ACC112 (cell line): ENCODE results near the gene TEDC1.

Source experiments
- H2AFZ ChIP-seq: fragments of 200-600 bp; sonication (generic); one replicate; pipeline ENCODE4 v1.6.0; 2017; ENCODE audit warnings: antibody characterized with exemption, low read length; ENCODE audit not compliant: unreplicated experiment
- H3K27ac ChIP-seq: fragments of 200-600 bp; sonication (generic); 2 replicates; pipeline ENCODE4 v1.5.1; 2014; ENCODE audit warnings: low read depth, mild to moderate bottlenecking, antibody characterized with exemption, low read length, moderate library complexity
- H3K27me3 ChIP-seq: fragments of 200-600 bp; sonication (generic); 2 replicates; pipeline ENCODE4 v1.6.1; 2014; ENCODE audit warnings: mild to moderate bottlenecking, antibody characterized with exemption, low read length, moderate library complexity, mixed read lengths; ENCODE audit not compliant: insufficient read depth
- H3K36me3 ChIP-seq: fragments of 200-600 bp; sonication (generic); 2 replicates; pipeline ENCODE4 v1.6.1; 2016; ENCODE audit warnings: mild to moderate bottlenecking, antibody characterized with exemption, low read length, moderate library complexity, mixed read lengths; ENCODE audit not compliant: insufficient read depth
- H3K4me1 ChIP-seq: fragments of 200-600 bp; sonication (generic); one replicate; pipeline ENCODE4 v1.6.1; 2016; ENCODE audit warnings: low read length, mixed read lengths; ENCODE audit not compliant: insufficient read depth, unreplicated experiment, control insufficient read depth
- H3K4me3 ChIP-seq: fragments of 200-600 bp; sonication (generic); 2 replicates; pipeline ENCODE4 v1.5.1; 2014; ENCODE audit warnings: mild to moderate bottlenecking, low read depth, low read length
- H3K79me2 ChIP-seq: fragments of 200-600 bp; sonication (generic); one replicate; pipeline ENCODE4 v1.6.0; 2016; ENCODE audit warnings: low read length; ENCODE audit not compliant: control insufficient read depth, unreplicated experiment, insufficient read depth

TEDC1 gene

DNA sequence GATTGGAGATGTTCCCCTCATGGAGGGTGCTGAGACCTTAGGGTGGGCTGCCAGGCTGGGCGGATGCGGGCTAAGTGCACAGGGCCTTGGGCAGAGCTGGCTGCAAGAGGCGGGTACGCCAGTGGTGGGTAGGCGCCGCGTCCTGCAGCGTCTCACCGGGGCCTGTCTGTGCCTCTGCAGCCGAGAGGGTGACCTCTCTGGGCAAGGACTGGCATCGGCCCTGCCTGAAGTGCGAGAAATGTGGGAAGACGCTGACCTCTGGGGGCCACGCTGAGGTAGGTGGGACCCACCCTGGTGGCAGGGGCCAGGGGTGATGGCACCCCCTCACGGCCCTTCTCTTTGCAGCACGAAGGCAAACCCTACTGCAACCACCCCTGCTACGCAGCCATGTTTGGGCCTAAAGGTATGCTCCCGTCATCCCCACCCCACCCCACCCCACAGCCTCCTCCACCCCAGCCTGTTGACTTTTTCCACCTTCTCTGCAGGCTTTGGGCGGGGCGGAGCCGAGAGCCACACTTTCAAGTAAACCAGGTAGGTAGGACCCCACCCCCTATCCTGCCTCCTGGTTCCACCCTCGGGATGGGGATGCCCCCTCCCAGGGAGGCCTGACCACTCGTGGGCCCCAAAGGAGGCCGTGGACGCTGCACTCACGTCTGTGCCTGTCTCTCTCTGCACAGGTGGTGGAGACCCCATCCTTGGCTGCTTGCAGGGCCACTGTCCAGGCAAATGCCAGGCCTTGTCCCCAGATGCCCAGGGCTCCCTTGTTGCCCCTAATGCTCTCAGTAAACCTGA lies 2.9 kb upstream of the TEDC1 start:
- Histone ChIP-seq H3K4me3 (peak overlapping the region; percentile 77), H3K27me3 (peaks cover 5% of the 10 kb centered on the region; the same call in 1 of the 2 replicates), H2AFZ (no peak overlapping the region), H3K27ac (no peak overlapping the region), H3K36me3 (no peaks in the 10 kb centered on the region), H3K4me1 (peaks cover 27% of the 10 kb centered on the region), H3K79me2 (peaks cover 3% of the 10 kb centered on the region)

DNA sequence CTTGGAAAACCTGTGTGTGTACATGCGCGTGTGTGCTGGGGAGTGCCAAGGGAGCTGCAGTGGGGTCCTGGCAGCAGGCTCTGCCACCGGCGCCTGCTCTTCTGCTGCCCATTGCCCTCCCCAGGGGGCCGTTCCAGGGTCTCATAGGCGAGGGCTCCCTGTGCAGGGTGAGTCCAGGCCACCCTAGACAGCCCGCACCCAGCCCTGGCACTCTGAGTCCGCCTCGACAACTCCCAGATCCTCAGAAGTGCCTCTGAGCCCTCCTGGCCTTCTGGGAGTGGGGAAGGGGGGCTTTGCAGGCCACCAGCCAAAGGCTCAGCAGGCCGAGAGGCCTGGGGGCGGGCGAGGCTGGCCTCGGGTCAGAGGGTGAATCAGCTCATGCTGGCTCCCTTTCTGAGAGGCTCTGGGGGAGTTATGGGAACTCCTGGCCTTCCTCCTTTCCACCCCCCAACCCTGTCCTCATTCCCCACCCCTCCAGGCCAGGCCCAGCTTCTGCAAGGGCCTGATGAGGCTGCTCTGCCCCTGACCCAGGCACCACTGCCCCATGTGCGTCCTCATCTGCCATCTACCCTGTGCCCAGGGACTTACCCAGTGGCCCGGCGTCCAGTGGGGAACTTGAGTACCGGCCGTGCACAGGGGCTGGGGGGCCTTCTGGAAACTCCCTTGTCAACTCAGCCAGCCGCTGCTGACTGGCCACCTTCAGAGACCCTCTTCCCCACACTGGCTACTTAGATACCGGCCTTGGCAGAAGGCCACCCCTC lies 2.1 kb upstream of the TEDC1 start:
- H3K27ac ChIP-seq = no peak overlapping the region

DNA sequence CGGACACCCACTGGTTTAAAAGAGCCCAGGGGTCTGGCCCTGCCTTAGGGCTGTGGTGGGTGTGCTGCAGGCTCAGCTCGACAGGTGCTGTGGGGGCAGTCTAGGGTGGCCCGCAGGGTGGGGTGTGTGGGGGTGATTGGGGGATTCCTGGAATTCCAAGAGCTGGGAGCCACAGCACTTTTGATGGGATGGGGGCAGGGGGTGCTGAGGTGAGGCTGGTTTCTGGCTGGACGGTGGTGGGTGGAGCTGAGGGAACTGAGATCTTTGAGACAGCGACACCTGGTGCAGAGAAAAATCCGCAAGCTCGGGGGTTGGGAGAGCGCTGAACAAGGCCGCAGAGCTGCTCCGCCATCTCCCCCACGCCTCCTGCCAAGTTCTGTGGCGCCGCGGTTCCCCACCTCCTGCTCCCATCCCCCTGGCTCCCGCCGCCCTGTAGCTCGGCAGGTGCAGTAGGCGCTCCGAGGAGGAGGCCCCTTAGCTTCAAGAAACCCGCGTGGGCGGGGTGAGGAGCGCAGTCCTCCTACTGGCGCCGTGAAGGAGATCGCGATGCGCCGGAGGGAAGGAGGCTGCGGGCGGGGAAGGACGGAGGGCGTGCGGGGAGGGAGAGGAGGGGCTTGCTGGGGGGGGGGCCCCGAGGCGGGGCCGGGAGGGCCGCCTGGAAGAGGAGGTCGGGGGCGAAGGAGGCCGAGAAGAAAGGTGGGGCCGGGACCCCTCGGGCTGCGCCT lies 1.3 kb upstream of the TEDC1 start:
- Histone ChIP-seq H3K4me1 (peaks cover 23% of the 10 kb centered on the region), H3K27ac (peak overlapping the region; percentile 77; the same call in 1 of the 2 replicates), H2AFZ (peak overlapping the region; percentile 83)

More for the DNA sequence above, 2.1 kb upstream of the TEDC1 start:
- H3K36me3 ChIP-seq = no peaks in the 10 kb centered on the region
- peaks cover 23% of the 10 kb centered on the region for H3K4me1 ChIP-seq
- H3K4me3 ChIP-seq = peak overlapping the region; percentile 84
- no peak overlapping the region for H2AFZ ChIP-seq
- H3K79me2 ChIP-seq = peaks cover 3% of the 10 kb centered on the region
- peaks cover 5% of the 10 kb centered on the region; the same call in 1 of the 2 replicates for H3K27me3 ChIP-seq

DNA sequence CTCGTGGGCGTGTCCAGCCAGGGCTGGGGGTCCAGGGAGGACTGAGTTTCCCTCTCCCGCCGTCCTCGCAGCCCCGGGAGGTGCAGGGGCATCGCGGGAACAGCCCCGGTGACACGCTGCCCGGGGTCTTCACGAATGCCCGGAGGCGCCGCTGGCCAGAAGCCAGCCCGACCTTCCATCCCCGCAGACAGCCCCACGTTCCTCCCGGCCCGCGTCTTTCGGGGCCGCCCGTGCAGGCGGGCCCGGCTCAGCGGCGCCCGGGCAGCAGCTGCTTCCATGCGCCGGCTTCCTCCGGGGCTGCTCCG lies 827 bp upstream of the TEDC1 start:
- peaks cover 23% of the 10 kb centered on the region for H3K4me1 ChIP-seq

More for the DNA sequence above, 1.3 kb upstream of the TEDC1 start:
- Histone ChIP-seq H3K27me3 (peaks cover 5% of the 10 kb centered on the region; the same call in 1 of the 2 replicates), H3K4me3 (peak overlapping the region; percentile 84), H3K36me3 (no peaks in the 10 kb centered on the region), H3K79me2 (peaks cover 3% of the 10 kb centered on the region)

DNA sequence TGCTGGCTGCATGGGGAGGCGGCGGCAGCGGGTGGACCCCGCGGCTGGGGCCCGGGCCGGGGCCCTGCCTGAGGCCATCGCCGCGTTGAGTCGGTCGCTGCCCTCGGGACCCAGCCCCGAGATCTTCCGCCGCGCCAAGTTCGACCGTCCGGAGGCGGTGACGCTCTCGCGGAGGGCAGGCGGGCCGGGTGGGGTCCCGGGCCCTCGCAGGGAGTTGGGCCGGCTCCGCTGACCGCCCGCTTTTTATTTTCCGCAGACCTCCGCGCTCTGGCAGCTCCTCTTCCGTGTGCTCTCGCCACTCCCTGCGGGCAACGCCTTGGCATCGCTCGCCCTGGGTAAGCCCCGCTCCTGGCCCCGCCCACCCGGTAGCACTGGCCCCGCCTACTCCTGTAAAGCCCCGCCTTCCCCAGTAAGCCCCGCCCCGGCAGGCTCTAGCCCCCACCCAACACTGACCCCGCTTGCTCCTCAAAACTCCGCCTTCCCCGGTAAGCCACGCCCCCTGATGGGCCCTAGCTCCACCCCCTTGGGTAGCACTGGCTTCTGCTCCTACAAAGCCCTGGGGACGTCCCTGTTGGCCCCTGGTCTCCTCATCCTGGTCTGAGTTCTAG lies 424 bp downstream of the TEDC1 start:
- Histone ChIP-seq H3K4me3 (peak overlapping the region; percentile 96), H3K36me3 (no peaks in the 10 kb centered on the region), H3K79me2 (peaks cover 3% of the 10 kb centered on the region), H3K27ac (peak overlapping the region; percentile 88), H3K27me3 (peaks cover 5% of the 10 kb centered on the region; the same call in 1 of the 2 replicates), H3K4me1 (peaks cover 20% of the 10 kb centered on the region), H2AFZ (peak overlapping the region; percentile 79)

More for the DNA sequence above, 827 bp upstream of the TEDC1 start:
- Histone ChIP-seq H3K27me3 (peaks cover 5% of the 10 kb centered on the region; the same call in 1 of the 2 replicates), H3K79me2 (peaks cover 3% of the 10 kb centered on the region), H3K36me3 (no peaks in the 10 kb centered on the region), H3K4me3 (peak overlapping the region; percentile 84), H3K27ac (peak overlapping the region; percentile 77), H2AFZ (peak overlapping the region; percentile 83)

GRCh38 chr14:105492031-105492970 lies 1.3 kb downstream of the TEDC1 start:
- H3K4me3 ChIP-seq = peak overlapping the region; percentile 96

DNA sequence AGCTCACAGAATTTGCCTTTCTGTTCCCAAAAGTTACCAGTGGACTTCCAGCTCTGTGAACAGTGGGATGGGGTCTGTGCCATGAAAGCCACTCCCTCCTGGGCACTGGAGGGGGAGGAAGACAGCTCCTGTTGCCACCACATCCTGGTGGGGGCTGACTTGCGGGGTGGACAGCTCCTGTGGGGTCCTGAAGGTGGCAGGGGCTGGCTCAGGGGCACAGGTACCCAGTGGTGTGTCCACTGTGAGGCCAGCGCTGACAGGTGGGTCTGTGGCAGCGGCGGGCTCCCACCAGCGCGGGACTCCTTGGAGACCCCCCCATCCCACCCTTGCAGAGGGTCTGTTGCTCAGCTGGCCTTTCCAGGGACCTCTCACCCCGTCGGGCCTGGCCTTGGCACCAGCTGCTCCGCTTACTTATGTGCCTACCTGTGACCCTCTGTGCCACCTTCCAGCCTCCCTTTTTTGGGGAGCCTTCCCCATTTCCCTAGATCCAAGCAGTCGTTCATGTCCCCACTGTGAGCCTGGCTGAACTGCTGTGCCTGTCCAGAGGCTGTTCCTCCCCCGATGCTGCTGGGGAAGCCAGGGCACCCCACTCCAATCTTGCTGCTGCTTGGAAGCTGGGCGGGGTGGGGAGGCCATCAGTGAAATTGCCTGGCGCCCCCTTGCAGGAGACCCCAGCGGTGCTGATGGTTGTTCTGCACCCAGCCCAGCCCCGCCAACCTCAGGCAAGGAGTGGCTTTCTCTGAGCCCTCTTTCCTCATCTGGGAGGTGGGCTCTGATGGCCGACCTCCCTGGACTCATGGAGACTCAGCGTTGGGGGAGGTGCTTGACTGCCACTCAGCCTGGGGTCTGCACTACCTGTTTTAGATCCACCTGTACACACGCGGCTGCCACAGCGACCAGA lies 2.2 kb downstream of the TEDC1 start:
- no peaks in the 10 kb centered on the region for H3K27me3 ChIP-seq
- H3K36me3 ChIP-seq = no peaks in the 10 kb centered on the region
- peaks cover 12% of the 10 kb centered on the region for H3K4me1 ChIP-seq

More at GRCh38 chr14:105492031-105492970, 1.3 kb downstream of the TEDC1 start:
- Histone ChIP-seq H2AFZ (no peak overlapping the region), H3K79me2 (peaks cover 3% of the 10 kb centered on the region), H3K27ac (no peak overlapping the region), H3K4me1 (peaks cover 18% of the 10 kb centered on the region), H3K27me3 (peaks cover 2% of the 10 kb centered on the region; the same call in 1 of the 2 replicates), H3K36me3 (no peaks in the 10 kb centered on the region)

DNA sequence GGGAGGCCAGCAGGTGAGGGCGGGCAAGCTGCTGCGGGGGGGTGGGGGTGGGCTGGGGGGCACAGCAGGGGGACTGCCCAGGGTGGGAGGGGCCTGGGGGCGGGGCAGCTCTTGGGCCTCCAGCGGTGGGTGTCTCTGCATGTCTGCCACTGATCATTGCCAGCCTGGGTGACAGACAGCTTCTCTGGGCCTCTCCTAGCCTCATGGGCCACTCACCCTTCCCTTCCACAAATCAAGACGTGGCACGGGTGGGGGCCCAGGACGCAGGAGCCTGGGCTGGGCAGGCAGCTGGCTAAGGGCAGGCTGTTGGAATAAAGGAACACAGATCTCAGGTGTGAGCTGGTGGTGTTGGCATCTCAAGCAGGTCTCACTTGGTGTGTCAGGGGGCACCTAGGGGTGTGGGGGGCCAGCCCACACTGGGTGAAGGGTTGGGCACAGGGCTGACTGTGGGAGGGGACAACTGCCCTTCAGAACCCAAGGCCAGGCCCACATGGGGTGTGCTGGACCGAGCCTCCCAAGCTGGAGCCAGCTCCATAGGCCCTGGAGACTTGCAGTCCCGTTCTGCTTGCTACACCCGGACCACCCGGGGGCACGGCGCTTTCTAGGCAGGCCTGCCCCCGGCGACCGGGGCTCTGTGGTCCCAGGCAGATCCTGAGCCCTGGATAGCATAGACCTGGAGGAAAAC lies 3.0 kb downstream of the TEDC1 start:
- no peak overlapping the region for H3K4me3 ChIP-seq
- peaks cover 8% of the 10 kb centered on the region for H3K4me1 ChIP-seq
- no peaks in the 10 kb centered on the region for H3K27me3 ChIP-seq
- H2AFZ ChIP-seq = no peak overlapping the region
- H3K27ac ChIP-seq = no peak overlapping the region
- no peaks in the 10 kb centered on the region for H3K36me3 ChIP-seq
- peaks cover 3% of the 10 kb centered on the region for H3K79me2 ChIP-seq

More for the DNA sequence above, 2.2 kb downstream of the TEDC1 start:
- H2AFZ ChIP-seq = no peak overlapping the region
- H3K4me3 ChIP-seq = no peak overlapping the region
- H3K79me2 ChIP-seq = peaks cover 3% of the 10 kb centered on the region
- no peak overlapping the region for H3K27ac ChIP-seq
